Small intestine (tissue), 7 donors: ENCODE results near the gene CACNB2. TPM values are rescaled to one million over a fixed set of nuclear protein-coding genes. Genes with fewer than 3 reads are reported as not detected.

Experiments
- DNase-seq, 2 donors: peaks; one replicate each; pipeline versions ENCODE4 v3.0.0 to v3.0.0-alpha.2; 2013
- FAIRE-seq: peaks from 2 replicates; lab custom pipeline; 2012; peaks lifted over from hg19 to GRCh38; lab: Jason Lieb, UNC
- H3K27ac ChIP-seq, 3 donors: one replicate each; pipeline ENCODE4 v1.5.1; 2013; ENCODE audit warnings: low read length in 2 of 3, mild to moderate bottlenecking in 2 of 3, control low read depth in 1 of 3, inconsistent platforms in 1 of 3, low read depth in 1 of 3, moderate library complexity in 1 of 3
- H3K27me3 ChIP-seq, 3 donors: one replicate each; pipeline ENCODE4 v1.6.1; 2013; ENCODE audit warnings: low read length in 3 of 3, inconsistent platforms in 1 of 3; ENCODE audit not compliant: control insufficient read depth in 3 of 3, insufficient read depth in 3 of 3
- H3K36me3 ChIP-seq, 3 donors: one replicate each; pipeline ENCODE4 v1.6.1; 2013; ENCODE audit warnings: low read length in 3 of 3, inconsistent platforms in 1 of 3, low read depth in 1 of 3, mild to moderate bottlenecking in 1 of 3, moderate library complexity in 1 of 3; ENCODE audit not compliant: control insufficient read depth in 3 of 3, insufficient read depth in 2 of 3
- H3K4me1 ChIP-seq, 3 donors: one replicate each; pipeline ENCODE4 v1.6.1; 2013; ENCODE audit warnings: low read length in 2 of 3, inconsistent platforms in 1 of 3, low read depth in 1 of 3, mild to moderate bottlenecking in 1 of 3, moderate library complexity in 1 of 3; ENCODE audit not compliant: control insufficient read depth in 3 of 3, insufficient read depth in 2 of 3
- H3K4me3 ChIP-seq, 3 donors: one replicate each; pipeline ENCODE4 v1.5.1; 2013; ENCODE audit warnings: low read length in 3 of 3, control low read depth in 1 of 3, inconsistent platforms in 1 of 3, low read depth in 1 of 3, mild to moderate bottlenecking in 1 of 3, moderate library complexity in 1 of 3
- H3K9me3 ChIP-seq, 2 donors: one replicate each; pipeline ENCODE4 v1.6.1; 2013; ENCODE audit warnings: low read depth in 1 of 2, low read length in 1 of 2; ENCODE audit not compliant: control insufficient read depth in 2 of 2, insufficient read depth in 1 of 2
- WGBS, 3 donors: extraction: QIAGEN DNeasy Blood & Tissue Kit; methylation state at CpG; one replicate each; pipeline ENCODE4 v1.1.7; 2013; 5-methylcytosine and 5-hydroxymethylcytosine counted together
- polyA plus RNA-seq, 4 donors: library from polyadenylated mRNA; stranded (reverse) in 3 of 4; unstranded in 1 of 4; fragments of 200-250 nt in 3 of 4; fragments of 120-200 nt in 1 of 4; gene quantifications; one replicate each; pipeline versions ENCODE4 v1.2.1 to v1.2.3, GENCODE V29; 2013
- donor health status: healthy with polysubstance abuse.
- donor health status: control.
- donor health status: control.
- donor health status: Bipolar disorder and iron deficiency.
- donor health status: healthy.

The CACNB2 gene
- polyA plus RNA-seq, 4 donors: 0.27 to 18.4 (median 2.3) TPM

GRCh38 chr10:18313626-18314025, 173.4 kb downstream of the CACNB2 start:
- H3K4me3 ChIP-seq: no peak overlapping the region
- WGBS, 3 donors: 39 to 60% (median 59%) methylated on average over 6 of the region's 6 CpGs
- FAIRE-seq: no peak

GRCh38 chr10:18319628-18320027, 179.4 kb downstream of the CACNB2 start:
- Histone ChIP-seq H3K36me3 (no peaks in the 10 kb centered on the region), H3K9me3 (peaks cover 0 to 5% of the 10 kb centered on the region in 2 donors), H3K27ac (no peak overlapping the region), H3K4me3 (no peak overlapping the region), H3K4me1 (no peaks in the 10 kb centered on the region), H3K27me3 (no peaks in the 10 kb centered on the region)
- peak in 1 of 2 donors; percentile 37 for DNase-seq
- WGBS, 3 donors: 74 to 89% (median 74%) methylated on average over 3 of the region's 3 CpGs
- FAIRE-seq: no peak

More at GRCh38 chr10:18313626-18314025, 173.4 kb downstream of the CACNB2 start:
- H3K9me3 ChIP-seq: no peaks in the 10 kb centered on the region
- peak in 1 of 2 donors; percentile 5 for DNase-seq
- no peak overlapping the region for H3K27ac ChIP-seq
- H3K4me1 ChIP-seq: no peaks in the 10 kb centered on the region
- H3K27me3 ChIP-seq: no peaks in the 10 kb centered on the region
- no peaks in the 10 kb centered on the region for H3K36me3 ChIP-seq

- Histone ChIP-seq H3K4me1 (no peaks in the 10 kb centered on the region), H3K9me3 (peaks cover 0 to 5% of the 10 kb centered on the region in 2 donors), H3K27me3 (no peaks in the 10 kb centered on the region), H3K27ac (no peak overlapping the region), H3K36me3 (no peaks in the 10 kb centered on the region), H3K4me3 (no peak overlapping the region)
- DNase-seq: no peak
- FAIRE-seq: no peak
- WGBS, 3 donors: 76 to 96% (median 96%) methylated on average over 1 of the region's 1 CpG
These were observed 181.1 kb downstream of the CACNB2 start for GRCh38 chr10:18321371-18321770.

GRCh38 chr10:18323916-18324315, 183.7 kb downstream of the CACNB2 start:
- no peak for DNase-seq
- no peak for FAIRE-seq
- Histone ChIP-seq H3K36me3 (no peaks in the 10 kb centered on the region), H3K27ac (no peak overlapping the region), H3K9me3 (peaks cover 0 to 5% of the 10 kb centered on the region in 2 donors), H3K4me3 (no peak overlapping the region), H3K27me3 (no peaks in the 10 kb centered on the region), H3K4me1 (no peaks in the 10 kb centered on the region)
- WGBS, 3 donors: 91 to 97% (median 91%) methylated on average over 2 of the region's 2 CpGs

- no peak for DNase-seq
- Histone ChIP-seq H3K27me3 (no peaks in the 10 kb centered on the region), H3K4me3 (no peak overlapping the region), H3K9me3 (no peaks in the 10 kb centered on the region), H3K36me3 (no peaks in the 10 kb centered on the region), H3K27ac (no peak overlapping the region), H3K4me1 (no peaks in the 10 kb centered on the region)
- no peak for FAIRE-seq
These were observed 185.2 kb downstream of the CACNB2 start for GRCh38 chr10:18325410-18325809.

- FAIRE-seq (no peak), DNase-seq (no peak)
- Histone ChIP-seq H3K27ac (no peak overlapping the region), H3K9me3 (no peaks in the 10 kb centered on the region), H3K27me3 (no peaks in the 10 kb centered on the region), H3K4me1 (no peaks in the 10 kb centered on the region), H3K36me3 (no peaks in the 10 kb centered on the region), H3K4me3 (no peak overlapping the region)
- 55 to 65% (median 57%) methylated on average over 5 of the region's 5 CpGs for WGBS, 3 donors
These were observed 185.8 kb downstream of the CACNB2 start for GRCh38 chr10:18325889-18326531.

- Histone ChIP-seq H3K4me1 (no peaks in the 10 kb centered on the region), H3K9me3 (no peaks in the 10 kb centered on the region), H3K4me3 (no peak overlapping the region), H3K27me3 (no peaks in the 10 kb centered on the region), H3K36me3 (no peaks in the 10 kb centered on the region), H3K27ac (no peak overlapping the region)
- FAIRE-seq (no peak), DNase-seq (no peak)
- WGBS, 3 donors: 88 to 91% (median 89%) methylated on average over 2 of the region's 2 CpGs
These were observed 188.7 kb downstream of the CACNB2 start for GRCh38 chr10:18328941-18329340.

- 80 to 84% (median 81%) methylated on average over 4 of the region's 4 CpGs for WGBS, 3 donors
- no peaks in the 10 kb centered on the region for H3K36me3 ChIP-seq
- no peak for FAIRE-seq
These were observed 191.8 kb downstream of the CACNB2 start for GRCh38 chr10:18332048-18332447.

GRCh38 chr10:18332484-18332883, 192.3 kb downstream of the CACNB2 start:
- WGBS, 3 donors: 90 to 94% (median 94%) methylated on average over 1 of the region's 1 CpG
- no peak overlapping the region for H3K4me3 ChIP-seq
- H3K36me3 ChIP-seq: no peaks in the 10 kb centered on the region
- no peaks in the 10 kb centered on the region for H3K4me1 ChIP-seq
- DNase-seq: no peak
- no peaks in the 10 kb centered on the region for H3K9me3 ChIP-seq
- no peak overlapping the region for H3K27ac ChIP-seq
- H3K27me3 ChIP-seq: no peaks in the 10 kb centered on the region
- no peak for FAIRE-seq

More at GRCh38 chr10:18332048-18332447, 191.8 kb downstream of the CACNB2 start:
- Histone ChIP-seq H3K27me3 (no peaks in the 10 kb centered on the region), H3K4me1 (no peaks in the 10 kb centered on the region), H3K9me3 (no peaks in the 10 kb centered on the region), H3K27ac (no peak overlapping the region), H3K4me3 (no peak overlapping the region)
- no peak for DNase-seq
